A673 (cell line): Measurements from ENCODE around the gene LSM10.

Experiments used
- CTCF ChIP-seq: fragments of 300-800, 200-600 bp; sonication (generic); conservative IDR thresholded peaks from 2 replicates; pipeline ENCODE4 v1.5.1; 2017; ENCODE audit warnings: low read depth, mild to moderate bottlenecking, antibody characterized with exemption, low read length, moderate library complexity, mixed read lengths
- EZH2 ChIP-seq: fragments of 200-600 bp; sonication (generic); IDR thresholded peaks from 2 replicates; pipeline ENCODE4 v1.6.1; 2017; ENCODE audit warnings: borderline replicate concordance, low read depth, mild to moderate bottlenecking, mixed read lengths, antibody characterized with exemption, low read length; ENCODE audit not compliant: poor library complexity, severe bottlenecking

GRCh38 chr1:36408479-36408878 lies 10.8 kb upstream of the LSM10 start:
- TF ChIP-seq CTCF (no peak), EZH2 (no peak)
